HL-60/S4 treated with phorbol 12-myristate 13-acetate at 8.2 ng/mL for 4 days and 3 days (cell line): ENCODE data around the gene NDUFB7.

Source experiments
- in situ Hi-C: fragments of 300-500 bp; cut with MboI; formaldehyde crosslinking; loops from 2 replicates; pipeline ENCODE4 v1.15.0; 2022; ENCODE audit warnings: low sequenced_read_pairs

NDUFB7 gene

GRCh38 chr19:14528419-14529253 is 43.2 kb downstream of the NDUFB7 start:
- in situ Hi-C loops, result no loop called here

GRCh38 chr19:14526423-14526822 is 45.4 kb downstream of the NDUFB7 start:
- in situ Hi-C loops, result no loop called here

GRCh38 chr19:14525729-14526128 is 46.1 kb downstream of the NDUFB7 start:
- in situ Hi-C loops, result no loop called here

GRCh38 chr19:14520543-14520942 is 51.3 kb downstream of the NDUFB7 start:
- in situ Hi-C loops, result no loop called here

GRCh38 chr19:14519860-14520407 is 51.9 kb downstream of the NDUFB7 start:
- in situ Hi-C loops, result no loop called here

GRCh38 chr19:14519245-14519859 is 52.5 kb downstream of the NDUFB7 start:
- in situ Hi-C loops, result no loop called here

GRCh38 chr19:14517840-14518505 is 53.9 kb downstream of the NDUFB7 start, which contains the start of gene DNAJB1:
Gene DNAJB1, minus strand, starts transcription at chr19:14518397. Its CDS starts 48 bp downstream, at chr19:14518349.
- in situ Hi-C loops, result no loop called here

- in situ Hi-C loops, result no loop called here
These were observed 54.4 kb downstream of the NDUFB7 start for GRCh38 chr19:14517446-14517839.

- in situ Hi-C loops, result no loop called here
These were observed 55.0 kb downstream of the NDUFB7 start for GRCh38 chr19:14516746-14517438.
